Renal pelvis (tissue), 12 donors: ENCODE results near the gene COPZ1. TPM values are rescaled to one million over a fixed set of nuclear protein-coding genes. Genes with fewer than 3 reads are reported as not detected.
"Not testable (repeated sequence)": the region's sequence is repeated elsewhere in the genome, so short reads cannot be mapped to it uniquely, and the experiment has no call there.

Experiments used
- DNase-seq: peaks from one replicate; pipeline ENCODE4 v3.0.0-alpha.2; 2013
- long read RNA-seq, 16 experiments: transcript quantifications; one replicate each; lab custom pipeline, GENCODE V29; 2026
- polyA plus RNA-seq, 3 donors: library from polyadenylated mRNA; unstranded; fragments of 120-200 nt; gene quantifications; one replicate each; pipeline ENCODE4 v1.2.1, GENCODE V29; 2013; ENCODE audit not compliant: insufficient read length in 3 of 3

The COPZ1 gene, protein sequence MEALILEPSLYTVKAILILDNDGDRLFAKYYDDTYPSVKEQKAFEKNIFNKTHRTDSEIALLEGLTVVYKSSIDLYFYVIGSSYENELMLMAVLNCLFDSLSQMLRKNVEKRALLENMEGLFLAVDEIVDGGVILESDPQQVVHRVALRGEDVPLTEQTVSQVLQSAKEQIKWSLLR
- 100 to 1,000 TPM; 189 to 227 (median 216) TPM for polyA plus RNA-seq
- long read RNA-seq, donor 1, transcript COPZ1-201 (9 exons, 1,897 nt): major isoform, 106 of 130 reads
- long read RNA-seq, donor 1, partial matches to known transcripts: 16 of 130 reads
- long read RNA-seq, donor 1, other reads (novel, unspliced or antisense): 0 of 130 reads
- long read RNA-seq, donor 2, transcript COPZ1-201 (9 exons, 1,897 nt): major isoform, 113 of 200 reads
- long read RNA-seq, donor 2, transcript COPZ1-202 (8 exons, 880 nt): minor isoform, 7 of 200 reads
- long read RNA-seq, donor 2, partial matches to known transcripts: 67 of 200 reads
- long read RNA-seq, donor 2, other reads (novel, unspliced or antisense): 5 of 200 reads
- long read RNA-seq, donor 3, transcript COPZ1-201 (9 exons, 1,897 nt): major isoform, 99 of 123 reads
- long read RNA-seq, donor 3, partial matches to known transcripts: 9 of 123 reads
- long read RNA-seq, donor 3, other reads (novel, unspliced or antisense): 5 of 123 reads
- long read RNA-seq, donor 4, transcript COPZ1-201 (9 exons, 1,897 nt): major isoform, 126 of 153 reads
- long read RNA-seq, donor 4, transcript COPZ1-202 (8 exons, 880 nt): minor isoform, 6 of 153 reads
- long read RNA-seq, donor 4, partial matches to known transcripts: 14 of 153 reads
- long read RNA-seq, donor 4, other reads (novel, unspliced or antisense): 0 of 153 reads
- long read RNA-seq, donor 5, transcript COPZ1-201 (9 exons, 1,897 nt): major isoform, 59 of 82 reads
- long read RNA-seq, donor 5, transcript COPZ1-208 (7 exons, 553 nt): minor isoform, 7 of 82 reads
- long read RNA-seq, donor 5, partial matches to known transcripts: 10 of 82 reads
- long read RNA-seq, donor 5, other reads (novel, unspliced or antisense): 0 of 82 reads
- long read RNA-seq, donor 6, transcript COPZ1-201 (9 exons, 1,897 nt): major isoform, 87 of 120 reads
- long read RNA-seq, donor 6, transcript COPZ1-202 (8 exons, 880 nt): minor isoform, 6 of 120 reads
- long read RNA-seq, donor 6, partial matches to known transcripts: 15 of 120 reads
- long read RNA-seq, donor 6, other reads (novel, unspliced or antisense): 5 of 120 reads
- long read RNA-seq, donor 7, transcript COPZ1-208 (7 exons, 553 nt): minor isoform, 5 of 168 reads
- long read RNA-seq, donor 7, transcript COPZ1-209 (8 exons, 1,026 nt): minor isoform, 5 of 168 reads
- long read RNA-seq, donor 7, transcript COPZ1-202 (8 exons, 880 nt): minor isoform, 6 of 168 reads
- long read RNA-seq, donor 7, transcript COPZ1-201 (9 exons, 1,897 nt): major isoform, 129 of 168 reads
- long read RNA-seq, donor 7, partial matches to known transcripts: 15 of 168 reads
- long read RNA-seq, donor 7, other reads (novel, unspliced or antisense): 6 of 168 reads
- long read RNA-seq, donor 8, transcript COPZ1-201 (9 exons, 1,897 nt): major isoform, 43 of 52 reads
- long read RNA-seq, donor 8, partial matches to known transcripts: 6 of 52 reads
- long read RNA-seq, donor 8, other reads (novel, unspliced or antisense): 0 of 52 reads
- long read RNA-seq, donor 9, transcript COPZ1-201 (9 exons, 1,897 nt): major isoform, 124 of 173 reads
- long read RNA-seq, donor 9, transcript COPZ1-208 (7 exons, 553 nt): minor isoform, 5 of 173 reads
- long read RNA-seq, donor 9, transcript COPZ1-202 (8 exons, 880 nt): minor isoform, 5 of 173 reads
- long read RNA-seq, donor 9, partial matches to known transcripts: 27 of 173 reads
- long read RNA-seq, donor 9, other reads (novel, unspliced or antisense): 5 of 173 reads
- long read RNA-seq, donor 10, transcript COPZ1-201 (9 exons, 1,897 nt): major isoform, 94 of 119 reads
- long read RNA-seq, donor 10, partial matches to known transcripts: 16 of 119 reads
- long read RNA-seq, donor 10, other reads (novel, unspliced or antisense): 0 of 119 reads
- long read RNA-seq, donor 11, transcript COPZ1-208 (7 exons, 553 nt): minor isoform, 6 of 107 reads
- long read RNA-seq, donor 11, transcript COPZ1-201 (9 exons, 1,897 nt): major isoform, 81 of 107 reads
- long read RNA-seq, donor 11, partial matches to known transcripts: 11 of 107 reads
- long read RNA-seq, donor 11, other reads (novel, unspliced or antisense): 0 of 107 reads
- long read RNA-seq, donor 12, transcript COPZ1-201 (9 exons, 1,897 nt): major isoform, 154 of 186 reads
- long read RNA-seq, donor 12, transcript COPZ1-202 (8 exons, 880 nt): minor isoform, 8 of 186 reads
- long read RNA-seq, donor 12, partial matches to known transcripts: 14 of 186 reads
- long read RNA-seq, donor 12, other reads (novel, unspliced or antisense): 0 of 186 reads
- long read RNA-seq, donor 13, transcript COPZ1-201 (9 exons, 1,897 nt): major isoform, 40 of 56 reads
- long read RNA-seq, donor 13, partial matches to known transcripts: 8 of 56 reads
- long read RNA-seq, donor 13, other reads (novel, unspliced or antisense): 0 of 56 reads
- long read RNA-seq, donor 14: 0 reads
- long read RNA-seq, donor 15, transcript COPZ1-202 (8 exons, 880 nt): minor isoform, 10 of 192 reads
- long read RNA-seq, donor 15, transcript COPZ1-201 (9 exons, 1,897 nt): major isoform, 116 of 192 reads
- long read RNA-seq, donor 15, partial matches to known transcripts: 58 of 192 reads
- long read RNA-seq, donor 15, other reads (novel, unspliced or antisense): 0 of 192 reads
- long read RNA-seq, donor 16, transcript COPZ1-202 (8 exons, 880 nt): minor isoform, 6 of 197 reads
- long read RNA-seq, donor 16, transcript COPZ1-201 (9 exons, 1,897 nt): major isoform, 118 of 197 reads
- long read RNA-seq, donor 16, partial matches to known transcripts: 58 of 197 reads
- long read RNA-seq, donor 16, other reads (novel, unspliced or antisense): 6 of 197 reads

DNA sequence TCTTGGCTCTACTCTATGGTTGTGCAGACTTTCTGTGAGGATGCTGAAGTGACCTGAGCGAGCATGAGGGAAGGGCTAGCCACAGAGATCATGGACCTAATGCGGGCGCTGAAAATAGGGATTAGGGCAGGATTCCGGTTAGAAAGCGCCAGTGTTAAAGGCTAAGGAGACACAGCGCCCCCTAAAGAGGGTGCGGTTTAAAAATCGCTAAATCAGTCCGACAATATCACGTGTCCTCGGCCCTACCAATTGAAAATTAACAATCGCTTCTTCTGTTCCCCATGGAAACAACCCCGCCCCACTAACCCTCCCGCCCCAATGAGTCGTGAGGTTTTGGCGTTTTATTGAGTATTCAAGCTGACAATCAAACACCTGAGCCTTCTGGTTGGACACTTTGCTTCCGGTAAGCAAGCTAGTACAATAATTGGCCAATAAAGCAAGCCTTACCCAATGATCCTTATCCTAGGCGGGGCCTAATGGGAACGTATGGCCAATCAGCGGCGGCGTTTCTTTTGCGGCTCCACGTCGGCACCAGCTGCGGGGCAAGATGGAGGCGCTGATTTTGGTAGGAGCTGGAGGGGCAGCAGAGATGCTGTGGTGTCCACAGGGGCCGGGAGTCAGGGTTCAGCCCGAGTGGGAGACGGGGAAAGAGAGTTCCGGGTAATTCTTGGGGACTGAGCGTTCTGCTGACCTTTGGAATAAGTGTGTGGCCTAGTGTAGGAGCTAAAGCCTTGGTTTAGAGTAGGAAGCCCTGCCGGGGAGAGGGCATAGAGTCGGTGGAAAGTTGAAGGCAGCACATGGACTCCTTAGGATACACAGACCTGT is at the start of gene COPZ1:
Gene COPZ1, plus strand, starts transcription at position 515 of the 825 bp plus-strand sequence. Its CDS starts 33 bp downstream, at position 548.
- DNase-seq: peak; percentile 100

DNA sequence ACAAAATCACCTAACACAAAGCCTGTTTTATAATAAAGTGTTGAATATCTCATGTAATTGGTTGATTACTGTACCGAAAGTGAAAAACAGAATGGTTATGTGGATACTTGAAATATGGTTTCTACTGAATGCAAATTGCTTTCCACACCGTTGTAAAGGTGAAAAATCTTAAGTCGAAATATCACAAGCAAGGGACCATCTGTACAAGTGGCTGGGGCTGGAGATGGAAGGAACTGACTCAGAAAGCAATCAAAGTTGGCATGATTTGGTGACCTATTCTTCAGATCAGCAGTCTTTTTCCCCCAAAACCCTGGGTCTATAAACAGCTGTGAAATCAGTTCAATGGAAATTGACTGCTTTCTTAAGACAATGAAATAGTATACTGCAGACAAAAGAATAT is 48.6 kb upstream of the COPZ1 start:
- DNase-seq: no peak

DNA sequence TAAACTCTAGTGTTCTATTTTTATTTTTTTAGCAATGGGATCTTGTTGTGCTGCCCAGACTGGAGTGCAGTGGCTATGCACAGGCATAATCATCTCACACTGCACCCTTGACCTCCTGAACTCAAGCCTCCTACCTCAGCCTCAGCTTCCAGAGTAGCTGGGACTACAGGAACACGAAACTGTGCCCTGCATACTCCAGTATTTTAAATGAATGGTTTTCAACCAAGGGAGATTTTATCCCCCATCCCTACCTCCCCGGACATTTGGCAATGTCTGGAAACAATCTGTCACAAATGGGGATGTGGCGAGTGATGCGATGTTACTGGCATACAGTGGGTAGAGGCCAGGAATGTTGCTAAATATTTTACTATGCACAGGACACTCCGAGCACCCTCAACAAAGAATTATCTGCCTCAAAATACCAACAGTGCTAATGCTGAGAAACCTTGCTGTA is 47.1 kb upstream of the COPZ1 start:
- DNase-seq: no peak

DNA sequence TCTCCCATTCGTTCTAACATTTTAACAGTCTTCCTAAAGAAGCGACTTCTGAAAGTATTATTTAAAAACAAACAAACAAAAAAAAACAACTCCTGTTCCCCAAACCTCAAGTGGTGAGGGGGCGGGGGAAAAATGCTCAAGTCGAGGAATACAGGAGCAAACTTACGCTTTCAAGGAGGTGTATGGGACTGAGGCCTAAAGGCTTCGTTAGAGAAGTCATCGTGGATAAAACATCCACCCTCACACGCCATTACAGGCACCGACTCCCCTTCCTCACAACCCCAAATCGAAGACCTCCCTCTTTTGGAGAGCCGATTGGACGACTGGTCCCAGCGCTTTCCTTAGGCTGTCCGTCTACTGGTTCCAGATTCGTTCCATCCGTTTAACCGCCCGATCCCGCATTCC is 45.7 kb upstream of the COPZ1 start:
- DNase-seq: no peak

DNA sequence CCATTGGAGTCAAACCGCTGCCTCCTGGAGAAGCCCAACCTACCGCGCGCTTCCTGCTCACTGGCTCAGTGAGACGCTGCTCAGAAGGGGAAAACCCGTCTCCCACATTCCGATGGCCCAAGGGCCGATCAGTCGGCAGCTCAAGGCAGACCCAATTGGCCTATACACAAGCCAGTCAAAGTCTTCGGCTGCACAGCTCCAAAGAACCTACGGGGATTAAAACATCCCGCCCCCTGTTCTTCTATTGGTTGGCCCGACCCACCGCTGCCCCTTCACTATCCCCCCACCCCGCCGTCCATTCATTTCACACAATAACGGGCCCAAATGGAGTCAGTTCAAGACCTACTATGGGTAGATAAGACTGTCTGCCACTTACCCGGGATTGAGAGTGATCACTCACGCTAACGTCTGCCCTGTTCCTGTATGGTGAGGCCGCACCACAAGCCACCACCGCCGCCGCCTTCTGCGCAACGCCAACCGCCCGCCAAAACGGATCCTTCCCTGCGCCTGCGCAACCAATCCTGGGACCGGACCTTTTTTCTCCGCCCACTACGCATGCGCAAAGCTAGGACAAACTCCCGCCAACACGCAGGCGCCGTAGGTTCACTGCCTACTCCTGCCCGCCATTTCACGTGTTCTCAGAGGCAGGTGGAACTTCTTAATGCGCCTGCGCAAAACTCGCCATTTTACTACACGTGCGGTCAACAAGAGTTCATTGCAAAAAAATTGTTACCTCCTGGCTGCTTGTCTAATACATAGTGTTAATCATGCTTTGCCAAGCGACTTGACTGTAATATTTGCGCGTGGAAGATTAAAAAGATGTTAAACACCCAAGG is 45.1 kb upstream of the COPZ1 start, which contains the start of gene CBX5:
Gene CBX5, minus strand, starts transcription at position 491 of the 836 bp plus-strand sequence. CDS start 22,472 bp downstream, outside the sequence.
- peak; percentile 100 for DNase-seq

DNA sequence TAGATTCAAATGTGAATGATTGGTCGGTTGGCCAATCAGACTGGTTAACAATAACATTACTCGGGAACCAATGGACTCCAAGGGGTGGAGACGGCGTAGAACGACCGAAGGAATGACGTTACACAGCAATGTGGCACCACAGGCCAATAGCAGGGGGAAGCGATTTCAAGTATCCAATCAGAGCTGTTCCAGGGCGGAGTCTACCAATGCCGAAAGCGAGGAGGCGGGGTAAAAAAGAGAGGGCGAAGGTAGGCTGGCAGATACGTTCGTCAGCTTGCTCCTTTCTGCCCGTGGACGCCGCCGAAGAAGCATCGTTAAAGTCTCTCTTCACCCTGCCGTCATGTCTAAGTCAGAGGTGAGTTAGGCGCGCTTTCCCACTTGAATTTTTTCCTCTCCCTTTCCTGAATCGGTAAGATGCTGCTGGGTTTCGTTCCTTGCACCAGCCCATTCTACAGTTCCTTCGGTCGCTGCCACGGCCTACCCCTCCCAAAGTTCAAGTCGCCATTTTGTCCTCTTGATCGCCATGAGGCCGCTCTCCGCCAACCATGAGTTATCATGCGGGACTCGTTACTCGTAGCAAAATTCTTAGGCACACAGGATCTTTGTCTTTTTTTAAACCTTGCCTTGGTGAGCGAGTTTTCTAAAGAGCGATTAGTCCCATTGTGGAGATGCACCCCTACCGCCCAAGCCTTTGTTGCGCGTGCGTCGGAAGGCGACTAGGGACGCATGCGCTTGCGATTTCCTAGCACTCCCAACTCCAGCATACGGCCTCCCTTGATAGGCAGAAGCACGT is 44.3 kb upstream of the COPZ1 start, which contains the start of gene HNRNPA1:
Gene HNRNPA1, plus strand, starts transcription at position 259 of the 793 bp plus-strand sequence. Its CDS starts 82 bp downstream, at position 341.
- DNase-seq: peak; percentile 100

DNA sequence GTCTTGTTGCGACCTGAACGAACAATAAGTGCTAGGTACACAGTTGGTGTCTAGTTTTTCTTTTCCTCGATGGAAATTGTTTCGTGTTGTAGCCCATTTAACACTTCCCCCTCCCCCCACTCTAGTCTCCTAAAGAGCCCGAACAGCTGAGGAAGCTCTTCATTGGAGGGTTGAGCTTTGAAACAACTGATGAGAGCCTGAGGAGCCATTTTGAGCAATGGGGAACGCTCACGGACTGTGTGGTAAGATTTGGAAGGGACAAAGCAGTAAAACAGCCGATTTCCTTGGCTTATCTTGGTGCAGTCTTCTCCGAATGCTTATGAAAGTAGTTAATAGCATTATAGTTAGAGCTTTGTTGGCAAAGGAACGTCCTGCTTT is 43.7 kb upstream of the COPZ1 start:
- not testable (repeated sequence) for DNase-seq

DNA sequence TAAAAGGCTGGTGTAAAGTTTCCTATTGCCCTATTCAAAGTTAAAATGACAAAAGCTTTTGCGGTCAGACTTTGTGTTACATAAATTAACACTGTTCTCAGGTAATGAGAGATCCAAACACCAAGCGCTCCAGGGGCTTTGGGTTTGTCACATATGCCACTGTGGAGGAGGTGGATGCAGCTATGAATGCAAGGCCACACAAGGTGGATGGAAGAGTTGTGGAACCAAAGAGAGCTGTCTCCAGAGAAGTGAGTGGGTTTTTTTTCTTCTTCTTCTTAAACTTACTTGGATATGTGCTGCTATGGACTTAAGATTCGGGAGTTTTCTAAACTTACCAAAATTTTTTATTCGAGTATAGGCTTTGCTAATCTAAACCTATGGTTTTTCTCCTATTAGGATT is 43.2 kb upstream of the COPZ1 start:
- not testable (repeated sequence) for DNase-seq

DNA sequence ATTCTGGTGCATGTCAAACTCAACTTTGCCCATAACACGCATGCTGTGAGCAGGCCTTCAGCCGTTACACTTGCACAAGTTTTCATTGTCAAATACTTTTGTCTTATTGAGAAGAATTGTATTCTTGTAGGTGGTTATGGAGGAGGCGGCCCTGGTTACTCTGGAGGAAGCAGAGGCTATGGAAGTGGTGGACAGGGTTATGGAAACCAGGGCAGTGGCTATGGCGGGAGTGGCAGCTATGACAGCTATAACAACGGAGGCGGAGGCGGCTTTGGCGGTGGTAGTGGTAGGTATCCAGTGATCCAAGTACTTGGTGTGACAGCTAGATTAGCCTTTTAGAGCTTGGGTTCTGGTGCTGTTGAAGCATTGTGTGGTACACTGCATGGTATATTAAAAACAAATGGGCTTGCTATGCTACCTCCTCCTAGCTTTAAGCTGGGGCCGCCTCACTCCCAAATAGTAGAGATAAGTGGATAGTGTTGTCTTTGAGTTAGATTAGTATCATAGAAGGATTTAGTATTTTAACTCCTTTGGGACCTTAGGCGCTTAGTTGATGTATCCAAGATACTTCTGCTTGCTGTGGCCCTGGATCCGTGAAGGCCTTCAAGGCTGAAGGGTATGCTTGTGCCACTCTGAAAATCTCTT is 41.9 kb upstream of the COPZ1 start:
- DNase-seq: no peak

DNA sequence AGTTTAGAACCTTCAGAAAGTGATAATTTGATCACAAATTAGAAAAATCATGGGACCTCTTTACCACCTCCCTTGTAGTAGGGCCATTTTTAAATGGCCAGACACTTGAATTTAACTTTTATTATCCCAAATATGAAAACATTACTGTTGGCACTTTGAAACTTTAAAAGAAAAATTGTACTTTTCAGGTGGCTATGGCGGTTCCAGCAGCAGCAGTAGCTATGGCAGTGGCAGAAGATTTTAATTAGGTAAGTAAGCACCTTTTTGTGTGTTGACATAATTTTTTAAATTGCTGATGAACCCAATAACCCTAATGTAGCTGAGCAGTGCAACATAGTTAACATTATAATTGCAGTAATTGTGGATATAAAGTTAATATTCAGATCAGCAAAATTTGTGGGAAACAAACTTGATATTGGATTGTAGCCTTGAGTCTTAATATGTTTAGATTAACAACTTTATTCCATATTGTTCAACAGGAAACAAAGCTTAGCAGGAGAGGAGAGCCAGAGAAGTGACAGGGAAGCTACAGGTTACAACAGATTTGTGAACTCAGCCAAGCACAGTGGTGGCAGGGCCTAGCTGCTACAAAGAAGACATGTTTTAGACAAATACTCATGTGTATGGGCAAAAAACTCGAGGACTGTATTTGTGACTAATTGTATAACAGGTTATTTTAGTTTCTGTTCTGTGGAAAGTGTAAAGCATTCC is 40.7 kb upstream of the COPZ1 start:
- not testable (repeated sequence) for DNase-seq

DNA sequence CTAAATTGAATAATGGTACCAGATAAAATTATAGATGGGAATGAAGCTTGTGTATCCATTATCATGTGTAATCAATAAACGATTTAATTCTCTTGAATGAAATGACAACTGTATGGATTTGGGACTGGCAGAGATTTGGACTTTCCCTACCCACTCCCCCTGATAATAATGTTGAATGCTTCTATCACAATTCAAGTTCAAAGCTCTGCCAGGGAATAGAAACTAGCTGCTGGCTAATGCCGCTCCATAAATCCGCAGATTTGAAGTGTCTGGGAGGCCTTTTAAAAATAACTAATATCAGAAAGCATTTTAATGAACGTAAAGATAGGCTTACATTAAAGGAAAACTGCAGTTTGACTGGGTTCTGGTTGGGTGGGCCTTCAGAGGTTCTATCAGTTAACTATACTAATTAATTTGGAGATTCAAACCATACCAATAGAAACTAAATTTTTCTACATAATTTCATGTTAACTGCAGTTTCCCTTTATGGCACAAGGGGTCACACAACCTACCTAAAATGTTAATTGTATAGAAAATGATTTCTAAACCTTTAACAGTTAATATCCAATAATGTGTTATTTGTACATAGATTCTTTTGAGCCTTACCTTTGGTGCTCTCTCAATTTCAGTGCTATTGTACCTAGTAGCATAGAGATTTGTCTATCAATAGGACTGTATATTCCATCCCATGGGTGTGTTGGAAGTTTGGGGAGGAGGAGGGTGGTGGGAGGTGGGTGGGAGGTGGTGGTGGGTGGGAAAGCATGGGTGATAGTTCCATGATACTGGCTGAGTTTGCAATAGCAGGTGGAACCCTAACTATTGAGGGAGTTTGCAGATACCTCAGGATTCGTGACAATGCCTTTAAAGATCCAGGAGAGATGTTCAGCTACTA is 39.5 kb upstream of the COPZ1 start:
- no peak for DNase-seq
